Kasumi-1 (cell line): ENCODE results near the gene SEC61A1.

Experiments used
- DNase-seq, 2 experiments: peaks; one replicate each; lab custom pipeline; 2025; lab: John Stamatoyannopoulos, UW

The SEC61A1 gene

GRCh38 chr3:128060473-128061381, 8.5 kb downstream of the SEC61A1 start:
- no peak for DNase-seq

GRCh38 chr3:128062033-128062745, 10.0 kb downstream of the SEC61A1 start:
- no peak for DNase-seq

GRCh38 chr3:128063865-128064264, 11.6 kb downstream of the SEC61A1 start:
- no peak for DNase-seq

DNA sequence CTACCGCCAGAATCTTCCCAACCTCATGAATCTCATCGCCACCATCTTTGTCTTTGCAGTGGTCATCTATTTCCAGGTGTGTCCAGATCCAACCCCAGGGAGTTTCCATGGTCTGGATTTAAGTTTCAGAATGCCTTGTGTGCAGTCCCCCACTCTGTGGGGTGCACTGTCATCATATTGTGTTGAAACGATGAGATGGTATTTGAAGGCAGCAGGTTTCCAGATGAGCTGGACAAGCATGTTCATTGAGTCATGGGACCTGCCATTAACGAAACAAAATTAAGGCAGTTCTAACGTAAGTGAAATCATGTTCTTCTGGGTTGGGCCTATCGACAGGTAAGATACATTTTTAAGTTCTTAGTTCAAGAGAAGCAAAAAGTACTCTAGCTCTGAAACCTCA, 12.7 kb downstream of the SEC61A1 start:
- DNase-seq, result no peak

DNA sequence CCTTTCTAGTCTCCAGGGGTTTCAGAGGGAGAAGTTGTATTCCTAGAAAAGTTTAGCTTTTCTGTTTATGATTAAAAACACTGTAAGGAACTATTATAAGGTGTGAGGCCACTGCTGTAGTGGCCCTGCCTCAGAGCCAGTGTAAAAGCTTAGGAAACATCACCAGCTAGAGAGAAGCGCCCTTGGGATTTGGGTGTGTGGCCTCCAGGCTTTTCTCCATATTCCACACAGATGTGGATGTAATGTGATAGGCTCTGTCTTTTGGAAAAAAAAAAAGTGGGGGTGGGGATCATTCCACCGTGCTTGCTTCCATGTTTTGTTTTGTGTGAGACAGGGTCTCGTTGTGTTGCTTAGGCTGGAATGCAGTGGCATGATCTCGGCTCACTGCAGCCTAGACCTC, 13.9 kb downstream of the SEC61A1 start:
- DNase-seq, result no peak

GRCh38 chr3:128066676-128067075, 14.4 kb downstream of the SEC61A1 start:
- DNase-seq, result no peak

DNA sequence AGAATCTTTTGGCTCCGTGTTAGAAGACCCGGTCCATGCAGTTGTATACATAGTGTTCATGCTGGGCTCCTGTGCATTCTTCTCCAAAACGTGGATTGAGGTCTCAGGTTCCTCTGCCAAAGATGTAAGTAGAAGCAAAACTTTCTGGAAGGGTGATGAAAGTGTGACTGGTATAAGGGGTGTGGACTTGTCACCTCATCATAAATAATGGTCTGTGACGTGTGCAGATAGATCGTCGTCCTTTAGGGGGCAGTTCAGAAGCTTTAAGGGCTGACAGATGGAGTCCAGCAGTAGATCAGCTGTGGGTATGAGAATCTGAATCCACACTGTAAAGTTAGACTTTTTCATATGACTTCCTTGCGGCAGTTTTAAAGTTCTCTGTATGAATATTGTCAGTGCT, 15.3 kb downstream of the SEC61A1 start:
- DNase-seq, result peak; percentile 22 to 26

GRCh38 chr3:128068156-128068620, 16.0 kb downstream of the SEC61A1 start:
- peak; percentile 69 to 72 for DNase-seq

DNA sequence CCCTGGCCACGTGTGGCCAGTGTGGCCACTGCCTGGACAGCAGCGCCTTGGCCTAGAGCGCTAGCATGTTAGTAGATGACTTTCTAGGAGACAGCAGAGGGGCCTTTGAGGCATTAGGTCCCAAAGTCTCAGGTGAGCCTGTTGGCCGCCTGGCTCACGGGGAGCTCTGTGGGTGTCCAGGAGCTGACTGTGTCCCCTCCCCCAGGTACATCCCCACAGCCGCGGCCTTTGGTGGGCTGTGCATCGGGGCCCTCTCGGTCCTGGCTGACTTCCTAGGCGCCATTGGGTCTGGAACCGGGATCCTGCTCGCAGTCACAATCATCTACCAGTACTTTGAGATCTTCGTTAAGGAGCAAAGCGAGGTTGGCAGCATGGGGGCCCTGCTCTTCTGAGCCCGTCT, 17.0 kb downstream of the SEC61A1 start:
- DNase-seq, result no peak

DNA sequence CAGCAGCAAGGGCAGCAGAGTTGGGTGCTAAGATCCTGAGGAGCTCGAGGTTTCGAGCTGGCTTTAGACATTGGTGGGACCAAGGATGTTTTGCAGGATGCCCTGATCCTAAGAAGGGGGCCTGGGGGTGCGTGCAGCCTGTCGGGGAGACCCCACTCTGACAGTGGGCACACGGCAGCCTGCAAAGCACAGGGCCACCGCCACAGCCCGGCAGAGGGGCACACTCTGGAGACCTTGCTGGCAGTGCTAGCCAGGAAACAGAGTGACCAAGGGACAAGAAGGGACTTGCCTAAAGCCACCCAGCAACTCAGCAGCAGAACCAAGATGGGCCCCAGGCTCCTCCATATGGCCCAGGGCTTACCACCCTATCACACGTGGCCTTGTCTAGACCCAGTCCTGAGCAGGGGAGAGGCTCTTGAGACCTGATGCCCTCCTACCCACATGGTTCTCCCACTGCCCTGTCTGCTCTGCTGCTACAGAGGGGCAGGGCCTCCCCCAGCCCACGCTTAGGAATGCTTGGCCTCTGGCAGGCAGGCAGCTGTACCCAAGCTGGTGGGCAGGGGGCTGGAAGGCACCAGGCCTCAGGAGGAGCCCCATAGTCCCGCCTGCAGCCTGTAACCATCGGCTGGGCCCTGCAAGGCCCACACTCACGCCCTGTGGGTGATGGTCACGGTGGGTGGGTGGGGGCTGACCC, 18.8 kb downstream of the SEC61A1 start:
- no peak for DNase-seq

DNA sequence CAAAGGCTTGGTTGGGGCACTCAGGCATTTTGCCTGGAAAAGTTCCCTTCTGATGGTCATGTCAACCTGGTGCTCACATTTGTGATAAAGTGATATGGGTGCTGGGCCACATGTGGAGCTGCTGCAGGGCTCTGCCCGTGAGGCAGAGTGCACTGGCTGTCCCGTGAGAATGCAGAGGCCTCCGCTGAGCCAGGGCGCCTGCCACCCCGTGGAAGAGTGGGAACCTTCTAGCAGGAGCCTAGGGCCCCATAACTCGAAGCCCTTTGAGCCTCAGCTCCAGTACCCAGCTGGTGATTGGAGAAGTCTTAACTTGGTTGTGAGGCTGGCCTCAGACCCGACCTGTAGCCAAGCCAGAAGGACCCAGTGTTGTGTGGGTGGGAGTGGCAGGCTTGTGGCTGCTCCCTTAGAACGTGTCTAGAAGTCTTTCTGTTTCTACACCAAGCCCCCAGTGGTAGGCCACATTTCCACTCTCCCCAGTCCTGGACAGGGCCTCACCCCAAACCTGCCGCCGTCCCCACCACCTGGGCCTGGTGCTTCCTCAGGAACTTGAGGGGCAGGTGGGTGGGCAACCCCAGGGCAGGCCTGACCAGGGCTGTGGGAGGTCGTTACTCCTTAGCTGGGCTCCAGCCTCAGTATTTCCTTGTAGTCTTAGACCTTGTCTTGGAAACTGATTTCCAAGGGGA, 19.7 kb downstream of the SEC61A1 start:
- no peak for DNase-seq

DNA sequence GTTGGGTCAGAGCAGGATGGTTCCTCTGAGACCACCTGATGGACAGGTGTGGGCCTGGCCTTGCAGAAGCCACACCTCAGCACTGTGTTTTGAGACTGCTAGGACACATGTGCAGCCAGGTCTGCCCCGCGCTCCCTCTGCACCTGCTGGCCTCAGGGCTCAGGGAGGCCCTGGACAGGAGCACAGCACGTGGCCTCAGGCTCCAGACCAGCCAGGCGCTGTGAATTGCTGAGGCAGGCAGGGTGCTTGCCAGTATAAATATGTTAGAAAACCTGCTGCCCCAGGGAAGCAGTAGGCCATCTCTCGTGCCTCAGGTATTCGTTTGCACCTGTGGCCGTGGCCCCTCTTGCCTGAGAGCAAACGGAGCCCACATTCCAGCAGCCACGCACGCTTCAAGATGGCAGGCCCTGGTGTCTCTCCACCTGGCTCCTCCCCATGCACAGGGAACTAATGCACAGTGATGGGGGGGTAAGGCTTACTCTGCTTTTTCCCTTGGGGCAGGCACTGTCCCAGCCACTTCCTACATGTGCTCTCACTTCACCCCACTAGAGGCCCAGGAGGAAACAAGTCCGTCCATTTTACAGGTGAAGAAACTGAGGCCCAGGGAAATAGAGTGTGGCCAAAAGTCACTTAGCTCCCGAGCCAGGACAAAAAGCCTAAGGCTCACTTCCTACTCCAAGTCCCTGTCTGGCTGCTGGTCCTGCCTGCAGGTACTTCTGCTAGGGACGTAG, 20.4 kb downstream of the SEC61A1 start:
- no peak for DNase-seq

DNA sequence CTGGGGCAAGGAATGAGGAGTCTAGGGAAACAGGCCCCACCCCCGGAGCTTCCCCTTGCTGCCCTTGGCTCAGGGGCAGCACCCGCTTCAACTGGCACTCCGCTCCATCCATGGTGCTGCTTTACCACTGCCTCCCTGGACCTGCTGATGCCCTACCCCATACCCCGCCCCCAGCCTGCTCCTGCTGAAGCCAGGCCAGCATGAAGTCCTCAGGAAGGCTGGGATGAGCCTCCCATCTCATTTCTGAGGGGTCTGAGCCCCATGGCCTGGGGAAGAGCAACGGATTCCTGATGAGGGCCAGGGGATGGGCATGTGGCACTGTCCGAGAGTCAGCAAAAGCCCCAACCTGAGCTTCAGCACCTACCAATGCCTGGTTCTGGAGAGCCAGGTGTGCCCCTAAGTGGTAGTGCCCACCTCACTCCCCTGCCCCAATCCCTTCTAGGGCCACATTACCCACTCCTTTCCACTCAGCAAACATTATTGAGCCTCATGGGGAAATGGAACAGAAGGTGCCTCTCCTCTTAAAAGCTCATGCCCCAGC, 21.0 kb downstream of the SEC61A1 start:
- DNase-seq, result no peak

DNA sequence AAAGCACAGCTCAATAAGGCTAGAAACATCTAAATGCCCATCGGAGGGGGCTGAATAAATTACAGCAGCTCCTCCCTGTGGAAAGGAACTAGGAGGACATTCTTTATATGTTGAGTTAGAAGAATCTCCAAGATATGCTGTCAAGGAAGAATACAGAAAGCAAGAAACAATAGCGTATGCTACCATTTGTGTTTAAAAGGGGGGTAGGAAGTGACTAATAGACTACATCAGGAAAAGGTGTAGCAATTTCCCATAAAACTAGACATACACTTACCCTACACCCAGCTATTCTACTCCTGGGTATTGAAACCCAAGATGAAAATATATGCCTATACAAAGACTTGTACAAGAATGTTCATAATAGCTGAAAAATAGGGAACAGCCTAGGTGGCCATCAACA, 21.6 kb downstream of the SEC61A1 start:
- DNase-seq, result no peak

DNA sequence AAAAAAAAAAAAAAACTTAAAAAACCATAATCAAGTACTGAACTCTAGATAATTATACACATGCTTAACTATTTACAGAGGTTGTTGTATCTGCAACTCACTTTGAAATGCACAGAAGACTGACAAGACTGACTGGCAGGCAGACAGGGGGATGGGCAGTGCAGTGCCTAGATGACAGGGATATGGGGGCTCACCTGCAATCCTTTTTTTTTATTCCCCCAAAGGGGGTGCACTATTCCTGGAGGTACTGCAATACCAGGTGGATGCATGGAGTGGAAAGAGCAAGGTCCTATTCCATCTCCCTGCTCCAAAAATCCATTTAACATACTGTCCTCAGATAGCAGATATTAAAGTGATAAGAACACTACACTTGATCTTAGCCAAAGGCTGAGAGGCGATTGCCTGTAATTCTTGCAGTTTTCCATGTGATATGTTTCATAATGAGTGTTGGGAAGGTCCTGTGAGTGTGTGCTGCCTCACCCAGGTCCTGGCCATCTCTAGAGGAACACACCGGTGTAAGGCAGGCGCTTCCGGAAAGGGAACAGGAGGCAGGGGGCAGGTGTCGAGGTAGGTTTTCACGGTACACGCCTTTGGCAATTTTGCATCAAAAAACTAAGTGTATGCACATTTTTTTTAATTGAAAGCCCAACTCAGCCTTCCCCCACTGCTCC, 22.7 kb downstream of the SEC61A1 start:
- no peak for DNase-seq

DNA sequence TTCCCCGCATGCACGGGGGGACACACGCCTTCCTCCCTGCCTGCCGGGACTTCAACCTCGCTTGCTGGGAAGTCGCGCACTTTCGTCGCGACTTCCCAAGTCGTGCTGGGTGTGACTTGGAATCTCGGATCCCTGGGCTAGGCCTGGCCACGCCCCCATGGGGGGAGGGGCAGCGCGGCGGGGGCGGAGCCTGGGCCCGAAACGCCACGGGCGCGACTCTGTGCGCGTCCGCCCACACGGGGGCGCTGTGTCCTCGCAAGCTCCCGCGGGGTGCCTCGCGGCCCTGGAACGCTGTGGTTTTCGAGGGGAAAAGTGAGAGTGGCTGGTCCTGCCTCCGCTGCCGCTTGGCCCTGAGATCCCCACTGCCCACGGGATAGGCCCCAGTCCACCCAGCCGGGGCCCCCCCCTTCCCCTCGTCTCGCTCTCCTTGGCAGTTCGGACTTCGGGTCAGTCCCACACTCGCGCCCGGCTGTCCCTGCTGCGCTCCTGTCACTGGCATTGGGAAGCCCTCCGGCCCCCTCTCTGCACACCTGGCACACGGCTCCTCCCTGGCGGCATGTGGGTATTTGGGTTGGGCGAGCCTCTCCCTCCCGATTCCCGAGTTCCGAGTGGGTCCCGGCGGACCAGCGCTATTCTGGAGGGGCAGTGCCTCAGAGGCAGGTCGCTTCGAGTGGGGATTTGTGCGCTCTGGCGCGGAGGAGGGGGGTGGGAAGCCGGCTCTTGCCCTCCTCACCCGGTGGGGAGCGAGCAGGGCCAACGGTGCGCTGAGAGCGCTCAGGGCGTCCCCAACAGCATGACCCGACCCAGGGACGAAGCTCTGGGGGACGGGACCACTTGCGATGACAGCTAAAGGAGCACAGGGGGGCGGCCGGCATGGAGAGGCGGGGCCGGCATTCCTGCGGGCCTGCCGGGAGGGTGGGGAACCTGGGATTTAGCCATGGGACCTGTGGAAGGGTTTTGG, 23.6 kb downstream of the SEC61A1 start:
- peak; percentile 75 to 76 for DNase-seq

DNA sequence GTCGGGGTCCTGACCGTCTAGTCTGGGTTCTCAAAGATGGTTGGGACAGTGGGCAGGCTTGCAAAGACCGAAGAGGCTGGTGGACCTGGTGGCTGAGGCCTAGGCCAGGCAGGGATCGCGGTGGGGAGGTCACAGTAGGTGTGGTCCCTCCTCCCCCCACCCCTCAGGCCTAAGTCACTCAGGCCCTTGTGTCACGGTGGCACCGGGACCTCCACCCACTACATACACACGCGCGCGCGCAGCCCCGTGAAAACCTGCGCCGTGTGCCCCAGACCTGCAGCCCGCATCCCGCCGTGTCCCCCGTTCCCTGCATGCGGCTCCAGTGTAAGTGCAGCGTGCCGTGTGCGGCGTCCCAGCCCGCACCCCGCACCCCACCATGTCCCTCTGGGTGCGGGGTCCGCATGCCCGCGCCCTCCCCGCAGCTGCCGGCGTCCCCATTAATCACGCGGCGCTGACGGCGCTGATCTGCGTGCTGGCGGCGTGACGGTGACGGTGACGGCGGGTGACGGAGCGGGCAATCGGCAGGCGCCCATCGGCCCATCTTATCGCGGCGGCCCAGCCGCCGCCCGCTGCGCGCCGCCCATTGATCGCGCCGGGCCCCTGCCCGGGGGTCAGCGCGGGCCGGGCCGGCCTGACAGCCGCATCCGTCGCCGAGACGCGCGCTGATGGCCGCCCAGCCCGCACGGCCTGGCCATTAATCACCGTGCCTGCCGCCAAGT, 24.4 kb downstream of the SEC61A1 start:
- peak in 1 of 2 experiments; percentile 15 for DNase-seq

- peak; percentile 87 to 91 for DNase-seq
Observed at GRCh38 chr3:128077202-128077624, 25.0 kb downstream of the SEC61A1 start.
